Astrocyte of the hippocampus (primary cell): ENCODE data around the gene DLD.
"Not testable (repeated sequence)": the region's sequence is repeated elsewhere in the genome, so short reads cannot be mapped to it uniquely, and the experiment has no call there.

Experiments
- DNase-seq: peaks from one replicate; pipeline ENCODE4 v3.0.0; 2011; ENCODE audit warnings: low read depth, low spot score

Gene DLD, protein sequence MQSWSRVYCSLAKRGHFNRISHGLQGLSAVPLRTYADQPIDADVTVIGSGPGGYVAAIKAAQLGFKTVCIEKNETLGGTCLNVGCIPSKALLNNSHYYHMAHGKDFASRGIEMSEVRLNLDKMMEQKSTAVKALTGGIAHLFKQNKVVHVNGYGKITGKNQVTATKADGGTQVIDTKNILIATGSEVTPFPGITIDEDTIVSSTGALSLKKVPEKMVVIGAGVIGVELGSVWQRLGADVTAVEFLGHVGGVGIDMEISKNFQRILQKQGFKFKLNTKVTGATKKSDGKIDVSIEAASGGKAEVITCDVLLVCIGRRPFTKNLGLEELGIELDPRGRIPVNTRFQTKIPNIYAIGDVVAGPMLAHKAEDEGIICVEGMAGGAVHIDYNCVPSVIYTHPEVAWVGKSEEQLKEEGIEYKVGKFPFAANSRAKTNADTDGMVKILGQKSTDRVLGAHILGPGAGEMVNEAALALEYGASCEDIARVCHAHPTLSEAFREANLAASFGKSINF

GRCh38 chr7:107890962-107891635 lies at the start of gene DLD:
DLD (plus strand) TSS chr7:107891183; CDS start chr7:107891251, 68 bp downstream.
- DNase-seq: peak; percentile 97

DNA sequence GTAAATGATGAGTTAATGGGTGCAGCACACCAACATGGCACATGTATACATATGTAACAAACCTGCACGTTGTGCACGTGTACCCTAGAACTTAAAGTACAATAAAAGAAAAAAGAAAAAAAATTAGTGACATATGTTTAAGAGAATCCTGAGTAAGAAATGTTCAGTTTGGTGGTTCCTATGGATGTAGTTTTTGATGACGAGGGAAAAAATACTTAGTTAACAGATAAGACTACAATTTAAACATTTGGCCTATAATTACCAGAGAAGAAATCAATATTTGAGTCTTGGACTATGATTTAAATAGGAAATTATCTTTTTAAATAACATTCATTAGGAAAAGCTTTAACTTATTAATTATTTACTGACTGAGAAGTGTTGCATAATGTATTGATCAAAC lies 48.8 kb upstream of the DLD start:
- DNase-seq: no peak

DNA sequence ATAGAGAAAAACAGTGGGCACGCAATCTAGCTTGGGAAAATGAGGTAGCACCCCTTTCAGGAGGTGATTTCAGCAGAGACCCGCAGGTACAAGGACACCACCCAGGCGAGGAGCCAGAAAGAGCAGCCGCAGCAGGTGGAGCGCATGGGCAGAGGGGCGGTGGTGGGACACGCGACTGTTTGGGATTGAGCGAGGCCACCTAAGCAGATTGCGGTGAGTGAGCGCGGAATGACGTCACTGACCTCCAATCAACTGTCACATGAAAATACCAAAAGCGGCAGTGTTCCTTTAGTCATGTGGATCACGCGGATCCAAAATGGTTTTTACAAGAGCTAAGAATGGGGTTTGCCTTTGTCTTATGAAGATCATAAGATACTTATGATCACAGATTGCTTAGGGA lies 47.8 kb upstream of the DLD start:
- DNase-seq: no peak

GRCh38 chr7:107846324-107846723 lies 44.7 kb upstream of the DLD start:
- DNase-seq: no peak

- DNase-seq: no peak
Observed at GRCh38 chr7:107847168-107847835, 43.7 kb upstream of the DLD start.

DNA sequence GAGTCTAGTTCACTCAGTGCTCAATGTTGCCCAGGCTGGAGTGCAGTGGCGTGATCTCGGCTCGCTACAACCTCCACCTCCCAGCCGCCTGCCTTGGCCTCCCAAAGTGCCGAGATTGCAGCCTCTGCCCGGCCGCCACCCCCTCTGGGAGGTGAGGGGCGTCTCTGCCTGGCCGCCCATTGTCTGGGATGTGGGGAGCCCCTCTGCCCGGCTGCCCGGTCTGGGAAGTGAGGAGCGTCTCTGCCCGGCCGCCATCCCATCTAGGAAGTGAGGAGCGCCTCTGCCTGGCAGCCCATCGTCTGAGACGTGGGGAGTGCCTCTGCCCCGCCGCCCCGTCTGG lies 43.2 kb upstream of the DLD start:
- not testable (repeated sequence) for DNase-seq

- not testable (repeated sequence) for DNase-seq
Observed at GRCh38 chr7:107848211-107848610, 42.8 kb upstream of the DLD start.

DNA sequence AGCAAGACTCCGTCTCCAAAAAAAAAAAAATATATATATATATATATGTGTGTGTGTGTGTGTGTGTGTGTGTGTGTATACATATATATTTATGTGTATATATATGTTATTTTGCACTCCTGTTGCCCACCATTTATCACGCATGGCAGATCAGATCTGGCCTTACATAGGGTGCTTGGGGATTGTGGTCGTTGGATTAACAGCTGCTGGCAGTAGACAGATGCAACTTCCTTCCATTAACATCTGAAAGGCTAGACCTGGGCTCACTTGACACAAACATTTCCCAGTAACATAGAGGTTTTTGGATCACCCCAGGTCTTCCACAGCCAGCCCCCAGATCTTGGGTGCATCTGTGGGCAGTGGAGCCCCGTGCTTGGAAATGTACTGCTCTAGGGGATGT lies 40.8 kb upstream of the DLD start:
- DNase-seq: no peak

- DNase-seq: no peak
Observed at GRCh38 chr7:107850643-107851042, 40.3 kb upstream of the DLD start.

DNA sequence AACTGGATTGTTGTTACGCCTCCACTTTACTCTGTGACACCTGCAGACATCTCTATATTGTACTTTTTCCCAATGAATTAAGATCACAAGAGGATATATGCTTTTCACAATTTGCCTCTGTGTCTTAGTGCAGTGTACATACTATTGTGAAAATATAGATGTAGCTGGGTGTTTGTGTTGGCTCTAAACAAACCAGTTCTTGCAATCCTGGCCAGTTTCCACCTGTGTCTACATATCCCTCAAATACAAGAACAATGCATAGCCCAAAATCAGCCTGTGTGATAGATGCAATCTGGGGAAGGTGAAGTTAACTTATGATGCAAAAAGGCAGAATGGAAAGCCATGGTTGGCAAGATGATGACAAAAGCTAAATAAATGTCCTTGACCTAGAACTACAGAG lies 36.5 kb upstream of the DLD start:
- no peak for DNase-seq

- DNase-seq: peak; percentile 11
Observed at GRCh38 chr7:107854989-107855388, 36.0 kb upstream of the DLD start.

GRCh38 chr7:107856806-107857540 lies 34.0 kb upstream of the DLD start:
- peak; percentile 34 for DNase-seq

DNA sequence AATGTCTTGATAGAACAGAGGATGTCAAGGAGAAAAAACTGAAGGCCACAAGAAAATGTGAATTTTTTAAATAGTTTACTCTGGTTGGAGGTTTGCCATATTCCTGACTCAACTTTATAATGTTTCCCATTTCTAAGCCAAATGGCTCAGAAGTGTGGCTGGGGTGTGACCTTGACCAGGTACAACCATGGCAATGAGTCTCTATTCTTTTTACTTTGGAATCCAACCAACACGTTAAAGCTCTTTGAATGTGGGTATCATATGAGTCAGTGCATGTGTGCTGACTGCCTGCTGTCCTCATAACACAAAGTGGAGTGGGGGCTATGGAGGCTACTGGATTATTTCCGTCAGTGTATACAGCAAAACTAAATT lies 33.5 kb upstream of the DLD start:
- peak; percentile 67 for DNase-seq

GRCh38 chr7:107858280-107858679 lies 32.7 kb upstream of the DLD start:
- DNase-seq: no peak

DNA sequence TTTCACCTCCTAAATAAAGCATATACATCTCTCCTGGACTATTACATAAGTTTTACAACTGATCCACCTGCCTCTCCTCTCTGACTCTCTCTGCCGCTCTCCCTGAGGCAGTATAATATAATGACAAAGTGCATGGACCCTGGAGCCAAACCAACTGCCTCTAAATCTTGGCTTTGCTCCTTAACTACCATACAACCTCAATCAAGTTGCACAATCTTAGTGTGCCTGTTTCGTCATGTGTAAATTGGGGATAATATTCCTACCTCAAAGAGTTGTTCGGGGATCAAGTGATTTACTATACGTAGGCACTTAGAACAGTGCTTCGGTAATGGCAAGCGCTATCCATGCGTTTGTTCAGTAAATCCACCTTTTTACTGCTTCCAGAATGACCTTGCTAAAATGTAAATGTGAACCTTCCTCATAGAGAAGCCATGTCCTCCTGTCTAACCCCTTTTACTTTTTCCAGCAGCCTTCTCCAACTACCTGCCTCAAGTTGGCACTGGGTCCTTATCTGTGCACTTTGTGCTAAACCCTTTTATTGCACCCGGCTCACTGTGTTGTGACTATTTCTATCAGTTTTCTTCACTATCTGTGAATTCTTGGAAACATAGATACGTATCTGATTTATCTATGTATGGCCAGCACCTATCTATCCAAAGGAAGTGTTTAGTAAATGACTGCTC lies 30.6 kb upstream of the DLD start:
- no peak for DNase-seq

GRCh38 chr7:107860981-107861652 lies 29.9 kb upstream of the DLD start:
- DNase-seq: peak; percentile 41

- peak; percentile 13 for DNase-seq
Observed at GRCh38 chr7:107865956-107866775, 24.8 kb upstream of the DLD start.

DNA sequence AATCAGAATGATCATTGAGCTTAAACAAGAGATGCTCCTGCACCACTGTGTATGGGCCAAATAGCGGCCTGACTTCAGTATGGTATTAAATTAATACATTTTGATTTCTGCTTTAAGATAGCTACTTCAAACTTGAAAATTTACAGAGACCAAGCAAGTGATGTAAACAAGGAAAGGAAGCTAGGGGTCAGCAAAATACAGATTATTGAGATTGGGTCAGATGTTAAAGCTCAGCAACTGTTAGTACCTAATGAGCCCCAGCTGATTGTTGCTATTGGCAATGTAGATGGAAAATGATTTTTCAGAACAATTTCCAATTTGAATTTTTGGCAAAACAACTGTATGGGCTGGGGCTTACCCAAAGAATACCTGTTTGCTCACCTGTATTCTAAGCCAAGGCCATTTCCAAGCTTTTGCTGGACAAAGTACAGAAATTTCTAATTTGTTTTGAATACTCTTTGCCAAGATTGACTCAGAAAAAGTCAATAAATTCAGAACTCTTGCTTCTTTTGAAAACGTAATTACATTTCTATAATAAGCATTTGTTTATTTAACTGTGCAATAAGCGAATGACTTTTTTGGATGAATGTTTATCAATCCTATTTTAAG lies 23.0 kb upstream of the DLD start:
- no peak for DNase-seq

DNA sequence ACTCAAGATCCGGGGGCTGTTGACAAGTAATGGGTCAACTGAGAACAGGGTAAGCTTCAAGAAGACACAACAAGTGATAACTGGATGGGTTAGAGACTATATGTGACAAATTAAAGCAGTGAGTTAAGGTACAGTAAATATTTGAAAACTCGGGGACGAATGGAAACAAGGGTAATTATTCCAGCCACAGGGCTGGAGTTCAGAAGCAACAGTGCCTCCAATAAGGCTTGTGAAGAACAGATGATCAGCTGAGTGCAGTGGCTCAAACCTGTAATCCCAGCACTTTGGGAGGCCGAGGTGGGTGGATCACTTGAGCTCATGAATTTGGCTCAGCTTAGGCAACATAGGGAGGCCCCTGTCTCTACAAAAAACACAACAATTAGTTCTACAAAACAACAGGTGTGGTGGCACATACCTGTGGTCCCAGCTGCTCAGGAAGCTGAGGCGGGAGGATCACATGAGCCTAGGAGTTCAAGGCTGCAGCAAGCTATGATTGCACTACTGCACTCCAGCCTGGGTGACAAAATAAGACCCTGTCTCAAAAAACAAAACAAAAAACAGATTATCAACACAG lies 20.5 kb upstream of the DLD start:
- no peak for DNase-seq
